Activated CD4-positive, CD25-positive, alpha-beta regulatory T cell (primary cell): ENCODE data around the gene F11R.
"Not testable (repeated sequence)": the region's sequence is repeated elsewhere in the genome, so short reads cannot be mapped to it uniquely, and the experiment has no call there.

Source experiments
- DNase-seq, 4 experiments: peaks; one replicate each; lab custom pipeline; 2025; lab: John Stamatoyannopoulos, UW

Gene F11R

GRCh38 chr1:160971618-160972056 is 49.3 kb downstream of the F11R start:
- no peak for DNase-seq

- no peak for DNase-seq
These were observed 57.4 kb downstream of the F11R start for GRCh38 chr1:160963521-160963920.

GRCh38 chr1:160961419-160961818 is 59.5 kb downstream of the F11R start:
- no peak for DNase-seq

GRCh38 chr1:160956966-160957365 is 64.0 kb downstream of the F11R start:
- no peak for DNase-seq

GRCh38 chr1:160954158-160955104 is 66.5 kb downstream of the F11R start, which contains the start of gene ITLN2:
Gene ITLN2, minus strand, starts transcription at chr1:160954809. Its CDS starts 68 bp downstream, at chr1:160954741.
- peak in 2 of 4 experiments; percentile 8 to 12 for DNase-seq

GRCh38 chr1:160953030-160953429 is 67.9 kb downstream of the F11R start:
- no peak for DNase-seq

GRCh38 chr1:160952129-160952510 is 68.8 kb downstream of the F11R start:
- DNase-seq = no peak

- DNase-seq = peak; percentile 15 to 51 (median 24)
These were observed 69.4 kb downstream of the F11R start for GRCh38 chr1:160951443-160952128.

GRCh38 chr1:160950657-160951056 is 70.3 kb downstream of the F11R start:
- DNase-seq = no peak

- DNase-seq = no peak
These were observed 71.1 kb downstream of the F11R start for GRCh38 chr1:160949881-160950280.

GRCh38 chr1:160949216-160949880 is 71.6 kb downstream of the F11R start:
- DNase-seq = not testable (repeated sequence)

GRCh38 chr1:160947174-160947759 is 73.7 kb downstream of the F11R start:
- not testable (repeated sequence) for DNase-seq

- not testable (repeated sequence) for DNase-seq
These were observed 75.1 kb downstream of the F11R start for GRCh38 chr1:160945881-160946280.
